GM10248 (cell line): Measurements from ENCODE around the gene TOR1A.

Experiments used
- CTCF ChIA-PET: fragments of 300-600 bp; sonication (Branson Sonifier 250); formaldehyde crosslinking; extraction: SDS; loops from one replicate; lab custom pipeline; 2021; ENCODE audit warnings: antibody characterized with exemption; lab: Yijun Ruan, JAX
- POLR2A ChIA-PET: fragments of 350-650 bp; sonication (Branson Sonifier 250); formaldehyde crosslinking; extraction: SDS; loops from one replicate; lab custom pipeline; 2020; ENCODE audit warnings: antibody characterized with exemption; lab: Yijun Ruan, JAX
- DNase-seq: peaks from one replicate; pipeline ENCODE4 v3.0.0; 2012; ENCODE audit errors: extremely low spot score
- CTCF ChIP-seq: IDR thresholded peaks from 2 replicates; pipeline ENCODE4 v1.5.1; 2012; ENCODE audit warnings: mild to moderate bottlenecking, low read depth; ENCODE audit errors: extremely low read depth, missing control alignments, control extremely low read depth

TOR1A gene

DNA sequence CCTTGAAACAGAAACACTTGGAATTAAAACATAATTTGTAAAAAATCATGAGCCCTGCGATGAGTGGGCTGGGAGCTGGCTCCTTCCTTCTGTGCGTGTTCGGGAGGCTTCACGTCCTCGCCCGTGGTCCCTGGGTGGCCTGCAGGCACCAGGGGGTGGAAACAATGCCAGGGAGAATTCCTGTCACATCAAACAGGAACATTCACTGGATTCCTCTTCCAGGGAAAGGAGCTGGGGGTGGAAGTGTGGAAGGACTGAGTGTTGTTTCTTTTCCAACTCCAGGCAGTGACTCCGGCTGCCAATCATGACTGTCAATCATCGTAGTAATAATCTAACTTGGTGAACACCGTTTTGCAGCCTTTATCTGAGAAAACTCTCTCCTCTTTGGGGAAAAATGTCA, 10.3 kb downstream of the TOR1A start:
- TF ChIP-seq CTCF: no peak
- DNase-seq: no peak
- CTCF ChIA-PET: no interaction called here
- POLR2A ChIA-PET: no interaction called here

DNA sequence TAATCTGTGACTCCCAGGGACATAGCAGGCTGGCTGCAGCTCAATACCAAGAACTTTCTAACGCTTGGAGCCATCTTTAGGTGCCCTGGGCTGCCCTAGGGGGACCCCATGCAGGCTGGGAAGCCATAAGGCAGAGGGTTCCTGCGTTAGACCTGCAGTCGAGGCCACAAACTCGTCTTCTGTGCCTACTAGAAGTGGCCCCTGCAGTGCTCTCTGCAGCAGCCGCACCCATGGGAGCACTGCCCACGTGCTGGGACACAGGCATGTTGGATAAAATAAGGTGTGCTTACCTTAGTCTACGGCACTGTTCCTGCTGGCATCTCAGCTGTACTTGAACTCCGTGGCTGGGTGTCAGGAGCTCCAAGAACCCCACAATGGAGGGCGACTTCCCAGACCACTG, 11.6 kb downstream of the TOR1A start:
- ChIA-PET CTCF (interaction anchor here (1.1 to 1.5 kb wide), 2 partner anchors 9 to 23 kb away, joined by 3 to 4 read pairs; no protein-coding TSS in a partner anchor), POLR2A (no interaction called here)
- no peak for TF ChIP-seq CTCF
- no peak for DNase-seq

DNA sequence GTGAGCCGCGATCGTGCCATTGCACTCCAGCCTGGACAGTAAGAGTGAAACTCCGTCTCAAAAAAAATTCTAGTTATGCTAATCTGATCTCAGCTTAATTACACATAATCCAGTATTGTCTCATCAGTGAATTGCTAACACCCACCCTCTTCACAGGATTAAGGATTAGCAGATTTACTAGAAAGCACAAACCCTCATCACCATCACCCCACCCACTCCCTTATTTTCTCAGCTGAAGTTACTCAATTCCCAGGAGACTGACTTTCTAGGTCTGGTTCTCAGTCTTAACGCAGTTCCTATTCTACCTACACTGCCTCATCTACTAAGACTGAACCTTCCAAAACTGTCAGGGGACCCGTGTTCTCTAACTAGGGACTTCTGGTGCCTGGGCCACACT, 12.0 kb downstream of the TOR1A start:
- DNase-seq: no peak
- no peak for TF ChIP-seq CTCF
- ChIA-PET POLR2A (no interaction called here), CTCF (interaction anchor here (1.1 to 1.5 kb wide), 2 partner anchors 9 to 22 kb away, joined by 3 to 4 read pairs; no protein-coding TSS in a partner anchor)

DNA sequence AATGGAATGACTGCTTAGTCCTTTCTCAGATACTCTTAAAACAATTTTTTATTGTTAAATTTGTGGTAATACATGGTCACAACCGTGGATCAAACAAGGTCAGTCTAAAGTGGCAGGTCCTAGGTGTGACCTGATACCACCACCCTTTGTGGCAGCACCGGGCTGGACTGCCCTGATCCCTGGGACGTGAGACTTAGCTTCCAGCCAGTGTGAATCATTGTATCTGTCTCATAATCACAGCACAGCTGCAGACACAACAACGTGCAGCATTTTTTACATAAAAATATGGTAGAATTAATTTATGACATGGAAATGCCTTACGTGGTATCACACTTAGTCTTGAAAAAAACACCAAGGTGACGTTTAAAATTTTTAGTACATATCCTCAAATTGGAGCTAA, 13.1 kb downstream of the TOR1A start:
- ChIA-PET POLR2A (interaction anchor here (0.6 kb wide), 2 partner anchors 40 to 1990 kb away, joined by 3 read pairs; no protein-coding TSS in a partner anchor), CTCF (interaction anchor here (1.5 kb wide), 1 partner anchor 10 kb away, joined by 4 read pairs; no protein-coding TSS in a partner anchor)
- TF ChIP-seq CTCF: no peak
- DNase-seq: no peak

- CTCF ChIA-PET: interaction anchor here (0.9 to 1.2 kb wide), 2 partner anchors 20 to 678 kb away, joined by 3 read pairs; no protein-coding TSS in a partner anchor
- POLR2A ChIA-PET: interaction anchor here (0.6 kb wide), 2 partner anchors 40 to 1990 kb away, joined by 3 read pairs; no protein-coding TSS in a partner anchor
- no peak for TF ChIP-seq CTCF
- no peak for DNase-seq
Measured at GRCh38 chr9:129810116-129810515, 13.8 kb downstream of the TOR1A start.

DNA sequence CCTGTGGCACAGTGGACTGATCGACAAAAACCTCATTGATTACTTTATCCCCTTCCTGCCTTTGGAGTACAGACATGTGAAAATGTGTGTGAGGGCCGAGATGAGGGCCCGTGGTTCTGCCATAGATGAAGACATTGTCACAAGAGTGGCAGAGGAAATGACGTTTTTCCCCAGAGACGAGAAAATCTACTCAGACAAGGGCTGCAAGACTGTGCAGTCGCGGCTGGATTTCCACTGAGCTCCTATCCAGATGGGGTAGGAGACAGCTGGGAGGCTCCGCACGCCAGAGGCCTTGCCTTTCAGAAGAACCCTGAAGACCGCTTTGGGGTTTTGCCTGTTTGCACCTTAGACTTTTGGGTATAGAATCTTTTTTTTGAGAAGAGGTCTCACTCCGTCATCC, 14.6 kb downstream of the TOR1A start:
- no peak for TF ChIP-seq CTCF
- POLR2A ChIA-PET: no interaction called here
- no peak for DNase-seq
- CTCF ChIA-PET: interaction anchor here (0.7 to 1.2 kb wide), 2 partner anchors 19 to 677 kb away, joined by 3 read pairs; no protein-coding TSS in a partner anchor
